T-helper 2 cell treated with Interferon-gamma antibody and Interleukin-4, amounts not matched to agents 100 ng/mL and 5 ng/mL, for 36 hours (primary cell): ENCODE measurements around the gene MPPE1. TPM values are rescaled to one million over a fixed set of nuclear protein-coding genes. Genes with fewer than 3 reads are reported as not detected.

Source experiments
- intact Hi-C: fragments of 100-400 bp; cut with micrococcal nuclease; formaldehyde crosslinking; loops from one replicate; pipeline ENCODE4 v1.15.1; 2023
- total RNA-seq: library from RNA; stranded (reverse); gene quantifications from 2 replicates; pipeline ENCODE4 v1.2.3, GENCODE V29; 2022

Gene MPPE1
- total RNA-seq, 1 donor from 2014 or later: 58.5 TPM

- intact Hi-C loops: no loop called here
These were observed 50.8 kb downstream of the MPPE1 start for GRCh38 chr18:11857177-11857887.

DNA sequence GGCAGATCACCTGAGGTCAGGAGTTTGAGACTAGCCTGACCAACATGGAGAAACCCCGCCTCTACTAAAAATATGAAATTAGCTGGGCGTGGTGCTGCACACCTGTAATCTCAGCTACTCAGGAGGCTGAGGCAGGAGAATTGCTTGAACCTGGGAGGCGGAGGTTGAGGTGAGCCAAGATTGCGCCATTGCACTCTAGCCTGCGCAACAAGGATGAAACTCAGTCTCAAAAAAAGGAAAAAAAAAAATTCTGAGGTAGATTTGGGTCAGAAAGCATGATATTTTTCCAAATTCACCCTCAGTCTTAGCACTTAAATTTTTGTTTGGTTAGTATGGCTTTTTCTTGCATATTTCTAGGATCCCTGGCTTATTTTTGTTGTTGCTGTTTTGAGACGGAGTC, 53.6 kb downstream of the MPPE1 start:
- intact Hi-C loops: loop anchor here (5.0 kb wide), 2 partner anchors 1028 to 1327 kb away; partner anchors contain the start of genes NAPG and PTPN2

DNA sequence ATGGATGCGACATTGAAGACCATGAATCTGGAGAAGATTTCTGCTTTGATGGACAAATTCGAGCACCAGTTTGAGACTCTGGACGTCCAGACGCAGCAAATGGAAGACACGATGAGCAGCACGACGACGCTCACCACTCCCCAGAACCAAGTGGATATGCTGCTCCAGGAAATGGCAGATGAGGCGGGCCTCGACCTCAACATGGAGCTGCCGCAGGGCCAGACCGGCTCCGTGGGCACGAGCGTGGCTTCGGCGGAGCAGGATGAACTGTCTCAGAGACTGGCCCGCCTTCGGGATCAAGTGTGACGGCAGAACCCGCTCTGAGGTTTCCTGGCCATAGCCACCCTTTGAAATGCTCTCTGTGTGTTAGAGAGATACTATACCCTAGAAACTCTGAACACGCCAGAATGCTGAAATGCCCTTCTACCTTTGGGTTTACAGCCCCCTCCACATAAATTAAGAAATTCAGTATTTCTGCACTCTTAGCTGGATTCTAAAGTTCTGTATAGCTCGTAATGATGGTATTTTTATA, 56.2 kb downstream of the MPPE1 start:
- intact Hi-C loops: loop anchor here (1.0 to 5.0 kb wide), 5 partner anchors 56 to 1325 kb away; partner anchors contain the start of genes AFG3L2, IMPA2, MPPE1 and NAPG

DNA sequence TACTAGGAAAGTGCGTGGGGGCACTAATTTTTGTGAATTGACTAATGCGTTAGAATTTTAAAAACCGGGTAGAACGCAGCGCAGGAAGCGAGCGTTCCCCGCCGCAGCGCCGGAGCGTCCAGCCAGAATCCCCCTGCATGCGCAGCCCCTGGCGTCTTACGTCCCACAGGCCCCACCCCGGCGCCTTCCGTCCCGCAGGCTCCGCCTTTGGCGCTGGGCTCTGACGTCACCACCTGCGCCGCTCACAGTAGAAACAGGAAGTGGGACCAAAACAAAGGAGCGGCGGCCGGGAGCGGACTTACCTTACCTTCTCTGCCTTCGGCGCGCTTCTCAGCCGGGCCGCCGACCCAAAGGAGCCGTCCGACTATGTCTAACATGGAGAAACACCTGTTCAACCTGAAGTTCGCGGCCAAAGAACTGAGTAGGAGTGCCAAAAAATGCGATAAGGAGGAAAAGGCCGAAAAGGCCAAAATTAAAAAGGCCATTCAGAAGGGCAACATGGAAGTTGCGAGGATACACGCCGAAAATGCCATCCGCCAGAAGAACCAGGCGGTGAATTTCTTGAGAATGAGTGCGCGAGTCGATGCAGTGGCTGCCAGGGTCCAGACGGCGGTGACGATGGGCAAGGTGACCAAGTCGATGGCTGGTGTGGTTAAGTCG, 56.8 kb downstream of the MPPE1 start, which contains the start of gene CHMP1B:
Gene CHMP1B (plus strand): TSS at position 268 of the 660 bp plus-strand sequence. CDS start 99 bp downstream, at position 367.
- intact Hi-C loops: loop anchor here (1.0 to 5.0 kb wide), 5 partner anchors 57 to 1324 kb away; partner anchors contain the start of genes AFG3L2, IMPA2, MPPE1 and NAPG

DNA sequence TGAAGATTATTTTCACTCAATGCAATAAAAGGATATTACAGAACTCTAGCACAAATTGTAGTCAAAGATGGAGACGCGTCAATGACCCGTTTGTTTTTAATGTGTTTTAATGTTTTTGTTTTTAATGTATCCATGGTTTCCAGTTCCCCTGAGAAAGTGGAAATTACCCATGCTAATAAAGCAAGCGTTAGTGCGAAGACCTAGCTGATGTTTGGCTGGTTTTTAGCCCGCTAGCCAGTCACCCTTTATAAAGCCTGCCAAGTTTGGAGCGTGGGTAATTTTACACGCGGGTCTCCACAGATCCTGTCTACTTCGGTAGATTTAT, 57.3 kb downstream of the MPPE1 start:
- intact Hi-C loops: loop anchor here (1.0 to 5.0 kb wide), 5 partner anchors 58 to 1323 kb away; partner anchors contain the start of genes AFG3L2, IMPA2, MPPE1 and NAPG

DNA sequence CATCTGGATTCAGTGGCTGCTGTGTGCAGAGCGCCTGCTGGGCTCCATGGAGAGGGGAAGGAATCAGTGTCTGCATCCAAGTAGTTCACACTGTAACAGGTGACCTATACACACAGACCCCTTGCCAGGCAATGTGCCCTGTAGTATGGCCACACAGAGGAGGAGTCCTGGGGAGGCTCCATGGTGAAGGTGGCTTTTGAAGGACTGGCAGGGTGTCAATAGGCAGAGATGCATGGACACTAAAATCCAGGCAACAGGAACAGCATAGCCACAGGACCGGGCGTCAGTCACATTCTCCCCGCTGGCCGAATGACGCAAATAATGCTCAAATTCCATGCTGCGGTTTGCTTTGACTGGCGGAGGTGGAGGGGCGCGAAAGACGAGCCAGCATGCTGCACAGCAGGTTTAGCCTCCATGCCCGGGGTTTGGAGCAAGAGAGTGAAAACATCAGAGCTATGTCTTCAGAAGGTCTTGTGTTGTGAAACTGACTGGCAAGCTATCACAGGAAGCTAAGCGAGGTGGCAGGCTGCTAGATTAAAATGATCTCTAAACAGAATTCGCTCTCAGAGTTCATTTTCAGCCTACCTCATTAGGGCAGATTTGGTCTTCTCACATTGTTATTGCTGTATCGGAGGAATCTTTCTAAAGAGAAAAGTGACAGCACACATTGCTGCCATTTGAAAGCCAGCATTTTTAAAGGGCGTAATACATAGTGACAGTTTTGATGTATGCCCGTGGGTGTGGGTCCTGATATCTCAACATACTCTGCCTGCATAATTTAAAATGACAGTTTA, 58.1 kb downstream of the MPPE1 start:
- intact Hi-C loops: loop anchor here (5.0 kb wide), 2 partner anchors 1032 to 1323 kb away; partner anchors contain the start of genes NAPG and PTPN2

GRCh38 chr18:11849279-11849678, 58.8 kb downstream of the MPPE1 start:
- intact Hi-C loops: no loop called here

DNA sequence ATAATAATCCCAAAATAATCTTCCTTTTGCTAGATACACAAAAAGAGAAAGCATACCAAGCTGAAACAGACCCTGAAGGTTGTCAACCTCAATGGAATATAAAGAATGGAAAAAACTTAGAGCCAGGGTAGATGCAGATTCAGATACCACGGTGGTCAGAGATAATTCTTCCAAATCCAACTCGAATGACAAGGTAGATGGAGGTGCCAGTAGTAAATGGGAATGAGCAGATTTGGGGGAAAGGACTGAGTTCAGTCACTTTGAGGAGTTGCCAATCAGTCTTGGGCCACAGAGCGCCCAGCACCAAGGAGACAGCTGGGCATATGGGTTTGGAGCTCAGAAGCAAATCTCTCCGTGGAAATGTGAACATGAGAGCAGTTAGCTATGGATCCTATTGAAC, 60.3 kb downstream of the MPPE1 start:
- intact Hi-C loops: no loop called here

GRCh38 chr18:11845654-11846053, 62.5 kb downstream of the MPPE1 start:
- intact Hi-C loops: no loop called here

- intact Hi-C loops: no loop called here
These were observed 63.7 kb downstream of the MPPE1 start for GRCh38 chr18:11844436-11844835.

DNA sequence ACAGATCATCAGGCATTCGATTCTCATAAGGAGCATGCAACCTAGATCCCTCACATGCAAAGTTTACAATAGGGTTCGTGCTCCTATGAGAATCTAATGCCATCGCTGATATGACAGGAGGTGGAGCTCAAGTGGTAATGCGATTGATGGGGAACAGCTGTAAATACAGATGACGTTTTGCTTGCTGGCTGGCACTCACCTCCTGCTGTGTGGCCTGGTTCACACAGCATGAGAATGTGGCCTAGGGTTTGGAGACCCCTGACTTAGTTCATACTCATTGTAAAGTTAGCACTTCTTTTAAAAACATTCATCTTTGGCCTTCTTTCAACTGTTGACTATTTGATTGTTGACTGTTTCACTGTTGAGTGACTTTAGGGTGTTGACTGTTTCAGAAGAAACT, 65.6 kb downstream of the MPPE1 start:
- intact Hi-C loops: no loop called here

- intact Hi-C loops: no loop called here
These were observed 67.6 kb downstream of the MPPE1 start for GRCh38 chr18:11840493-11840892.

DNA sequence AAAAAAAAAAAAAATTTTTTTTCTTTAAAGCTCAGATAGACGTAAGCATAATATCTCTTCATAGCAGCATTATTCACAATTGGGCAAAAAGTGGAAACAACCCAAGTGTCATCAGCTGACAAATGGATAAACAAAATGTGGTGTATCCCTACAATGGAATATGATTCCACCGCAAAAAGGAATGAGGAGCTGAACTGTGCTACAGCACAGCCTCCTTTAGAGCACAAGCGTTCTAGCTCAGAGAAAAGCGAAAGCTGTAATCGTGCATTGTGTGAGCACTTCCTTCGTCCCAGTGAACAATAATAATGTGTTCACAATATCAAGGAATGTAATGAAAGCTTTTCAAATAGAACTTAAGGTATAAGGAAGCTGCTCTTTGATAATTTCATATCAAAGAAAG, 68.6 kb downstream of the MPPE1 start:
- intact Hi-C loops: no loop called here

DNA sequence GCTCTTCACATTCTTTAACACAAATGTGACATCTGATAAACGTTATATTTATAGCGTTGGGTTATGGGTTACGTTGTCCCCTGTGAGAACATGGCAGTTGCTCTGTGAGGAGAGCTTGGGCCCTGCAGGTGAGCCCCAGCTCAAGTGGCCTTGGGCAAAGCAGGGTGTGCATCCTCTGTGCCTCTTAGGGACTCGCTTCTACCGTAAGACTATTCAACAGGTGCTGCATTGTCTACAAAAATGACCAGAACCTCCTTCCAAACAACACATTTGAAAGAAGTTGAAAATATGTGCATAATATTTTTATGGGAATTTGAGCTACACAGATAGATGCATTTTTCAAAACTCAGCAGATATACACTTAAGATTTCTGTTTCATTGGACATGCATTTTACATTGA, 73.3 kb downstream of the MPPE1 start:
- intact Hi-C loops: no loop called here

Other genes starting within 250 kb of the MPPE1 start
- gene GNAL, start 219.1 kb downstream of the MPPE1 start, total RNA-seq: 0.39 and 0.41 TPM in 2 replicates
- gene CHMP1B, start 56.9 kb downstream of the MPPE1 start, total RNA-seq: 20.2 and 20.5 TPM in 2 replicates
- gene IMPA2, start 73.2 kb upstream of the MPPE1 start, total RNA-seq: 18.6 and 21.7 TPM in 2 replicates
- not detected in 2 replicates for gene ANKRD62, start 185.5 kb upstream of the MPPE1 start, total RNA-seq